Right lobe of liver (tissue), 6 donors: ENCODE results near the gene HSPG2. TPM values are rescaled to one million over a fixed set of nuclear protein-coding genes. Genes with fewer than 3 reads are reported as not detected.

Experiments used
- ATAC-seq, 4 donors: fragments of 200-7000 bp; cut with Tn5 transposase; one replicate each; pipeline ENCODE4 v1.9.1; 2020; ENCODE audit warnings: mild to moderate bottlenecking in 4 of 4, moderate library complexity in 4 of 4
- DNase-seq, 3 donors: peaks; one replicate each; pipeline ENCODE4 v3.0.0-alpha.2; 2020
- H3K27ac ChIP-seq, 3 donors: fragments of 200-600 bp; one replicate each; pipeline ENCODE4 v1.8.0; 2022
- H3K27me3 ChIP-seq, 2 donors: fragments of 200-600 bp; one replicate each; pipeline ENCODE4 v1.8.0; 2022
- H3K36me3 ChIP-seq, 4 donors: fragments of 200-600 bp; sonication (generic) in 1 of 4; one replicate each; pipeline versions ENCODE4 v1.5.1 to v1.8.0; 2017 to 2022; ENCODE audit warnings: control low read depth in 1 of 4
- H3K4me1 ChIP-seq, 4 donors: fragments of 200-600 bp; sonication (generic) in 1 of 4; one replicate each; pipeline versions ENCODE4 v1.5.1 to v1.8.0; 2017 to 2022; ENCODE audit warnings: control low read depth in 1 of 4
- H3K4me3 ChIP-seq, 3 donors: fragments of 200-600 bp; one replicate each; pipeline ENCODE4 v1.8.0; 2022
- H3K9me3 ChIP-seq, 4 donors: fragments of 200-600 bp; sonication (generic) in 1 of 4; one replicate each; pipeline versions ENCODE4 v1.5.1 to v1.8.0; 2017 to 2022; ENCODE audit warnings: control low read depth in 1 of 4
- POLR2A ChIP-seq: fragments of 450-650 bp; IDR thresholded peaks from one replicate; pipeline ENCODE4 v1.6.1; 2017; ENCODE audit warnings: antibody characterized with exemption, mild to moderate bottlenecking
- WGBS: methylation state at CpG from one replicate; pipeline ENCODE4 v1.1.6; 2018; ENCODE audit warnings: low coverage, low lambda C conversion rate; ENCODE audit not compliant: insufficient coverage; ENCODE audit errors: missing lambda C conversion rate; 5-methylcytosine and 5-hydroxymethylcytosine counted together
- intact Hi-C, 2 donors: fragments of 100-400 bp; cut with DNase I; formaldehyde crosslinking; loops; one replicate each; pipeline versions ENCODE4 v1.11.2 to v1.14.1; 2022
- total RNA-seq, 6 experiments: library from RNA; depleted of rRNA in 2 of 6; stranded (reverse); fragments of >200 nt in 2 of 6; fragmentation: NEBNext Ultra II Directional in 3 of 6; extraction: Animal tissue kit (Norgen Biotek cat#: 25700) in 3 of 6; gene quantifications; one replicate each; pipeline versions ENCODE4 v1.1.0 to v1.2.4, GENCODE V29; 2016 to 2023
- TF ChIP-seq, protein P1 (sequence below), 4 donors: fragments of 200-600 bp in 3 of 4; fragments of 450-650 bp in 1 of 4; IDR thresholded peaks; one replicate each; pipeline versions ENCODE4 v1.5.1 to v1.8.0; 2016 to 2022; ENCODE audit warnings: antibody characterized with exemption in 4 of 4, mild to moderate bottlenecking in 2 of 4
- donor health status: DM: no; HTN: yes; CAD: no.
- donor health status: DM: no; HTN: no; CAD: no.
- donor health status: DM: no; HTN: no; CAD: no.
- donor health status: DM: no; HTN: yes; CAD: no.
- donor health status: DM: no; HTN: yes; CAD: no.

HSPG2 gene
- total RNA-seq, 6 experiments from 2014 or later, result 31.3 to 90.9 (median 43.7) TPM

DNA sequence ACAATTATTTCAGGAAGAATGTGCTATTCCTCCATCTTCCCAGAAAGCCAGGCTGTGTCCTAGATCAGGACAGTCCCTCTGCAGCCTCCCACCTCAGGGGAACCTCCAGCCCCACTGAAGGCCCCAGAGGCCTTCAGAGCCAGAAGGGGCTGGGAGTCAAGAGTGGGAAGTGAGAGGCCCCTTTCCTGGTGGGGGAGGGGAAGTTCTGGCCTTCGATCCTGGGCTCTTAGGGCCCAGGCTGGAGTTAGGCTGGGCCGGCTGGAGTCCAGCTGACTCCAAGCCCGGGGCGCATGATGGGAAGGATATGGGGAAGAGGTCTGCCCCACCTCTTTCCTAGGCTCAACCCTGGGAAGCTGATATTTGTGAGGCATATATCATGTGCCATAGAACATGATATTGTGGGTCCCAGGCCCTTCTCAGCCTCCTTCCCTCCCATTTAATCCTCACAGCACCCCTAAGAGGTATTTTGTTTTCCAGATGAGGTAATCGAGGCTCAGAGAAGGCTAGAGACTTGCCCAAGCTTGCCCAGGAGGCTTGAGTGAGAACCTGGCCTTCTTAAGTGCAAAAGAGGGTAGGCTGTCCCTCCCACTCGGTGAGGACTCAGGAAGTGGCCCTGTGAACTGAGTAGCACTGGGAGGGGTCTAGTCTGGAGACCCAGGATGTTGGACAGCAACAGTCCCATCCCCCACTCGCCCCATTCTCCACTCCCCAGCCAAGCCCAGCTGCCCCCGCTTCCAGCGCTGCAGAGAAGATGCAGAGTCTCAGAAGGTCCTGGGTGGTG is 18.6 kb upstream of the HSPG2 start:
- H3K36me3 ChIP-seq, result no peaks in the 10 kb centered on the region
- no peak overlapping the region for H3K4me3 ChIP-seq
- no peak overlapping the region for H3K27ac ChIP-seq
- no peaks in the 10 kb centered on the region for H3K9me3 ChIP-seq
- 72% methylated on average over 7 of the region's 9 CpGs for WGBS
- DNase-seq (peak in 1 of 3 donors; percentile 45), ATAC-seq (no peak)
- peaks cover 0 to 10% (median 0%) of the 10 kb centered on the region in 4 donors for H3K4me1 ChIP-seq
- intact Hi-C loops, result no loop called here
- no peak for TF ChIP-seq POLR2A
- TF ChIP-seq, protein P1, sequence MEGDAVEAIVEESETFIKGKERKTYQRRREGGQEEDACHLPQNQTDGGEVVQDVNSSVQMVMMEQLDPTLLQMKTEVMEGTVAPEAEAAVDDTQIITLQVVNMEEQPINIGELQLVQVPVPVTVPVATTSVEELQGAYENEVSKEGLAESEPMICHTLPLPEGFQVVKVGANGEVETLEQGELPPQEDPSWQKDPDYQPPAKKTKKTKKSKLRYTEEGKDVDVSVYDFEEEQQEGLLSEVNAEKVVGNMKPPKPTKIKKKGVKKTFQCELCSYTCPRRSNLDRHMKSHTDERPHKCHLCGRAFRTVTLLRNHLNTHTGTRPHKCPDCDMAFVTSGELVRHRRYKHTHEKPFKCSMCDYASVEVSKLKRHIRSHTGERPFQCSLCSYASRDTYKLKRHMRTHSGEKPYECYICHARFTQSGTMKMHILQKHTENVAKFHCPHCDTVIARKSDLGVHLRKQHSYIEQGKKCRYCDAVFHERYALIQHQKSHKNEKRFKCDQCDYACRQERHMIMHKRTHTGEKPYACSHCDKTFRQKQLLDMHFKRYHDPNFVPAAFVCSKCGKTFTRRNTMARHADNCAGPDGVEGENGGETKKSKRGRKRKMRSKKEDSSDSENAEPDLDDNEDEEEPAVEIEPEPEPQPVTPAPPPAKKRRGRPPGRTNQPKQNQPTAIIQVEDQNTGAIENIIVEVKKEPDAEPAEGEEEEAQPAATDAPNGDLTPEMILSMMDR (IDR thresholded peaks at IDR 0.05), result no peak
- H3K27me3 ChIP-seq, result no peaks in the 10 kb centered on the region

DNA sequence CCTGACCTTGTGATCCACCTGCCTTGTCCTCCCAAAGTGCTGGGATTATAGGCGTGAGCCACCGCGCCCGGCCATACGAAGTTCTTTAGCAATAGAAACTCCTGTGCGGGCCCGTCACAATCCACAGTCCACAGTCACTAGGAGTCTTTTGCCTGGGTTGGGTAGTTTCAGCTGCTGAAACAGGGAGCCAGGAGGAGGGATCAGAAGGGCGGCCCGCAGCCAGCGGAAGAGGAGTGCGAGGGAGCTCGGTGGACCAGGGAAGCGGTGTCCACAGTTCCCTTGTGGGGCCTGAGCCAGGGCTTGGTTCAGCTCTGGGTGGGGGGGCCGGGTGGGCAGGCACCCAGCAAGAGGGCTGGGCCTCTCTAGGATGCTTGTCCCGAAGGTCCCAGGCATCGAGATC is 17.9 kb upstream of the HSPG2 start:
- no peak for TF ChIP-seq POLR2A
- TF ChIP-seq, protein P1 (IDR thresholded peaks at IDR 0.05), result no peak
- no peaks in the 10 kb centered on the region for H3K9me3 ChIP-seq
- H3K4me3 ChIP-seq, result no peak overlapping the region
- H3K36me3 ChIP-seq, result no peaks in the 10 kb centered on the region
- DNase-seq (peak in 1 of 3 donors; percentile 42), ATAC-seq (no peak)
- H3K27me3 ChIP-seq, result no peaks in the 10 kb centered on the region
- 77% methylated on average over 9 of the region's 16 CpGs for WGBS
- no peak overlapping the region for H3K27ac ChIP-seq
- intact Hi-C loops, result no loop called here
- peaks cover 0 to 10% (median 0%) of the 10 kb centered on the region in 4 donors for H3K4me1 ChIP-seq

DNA sequence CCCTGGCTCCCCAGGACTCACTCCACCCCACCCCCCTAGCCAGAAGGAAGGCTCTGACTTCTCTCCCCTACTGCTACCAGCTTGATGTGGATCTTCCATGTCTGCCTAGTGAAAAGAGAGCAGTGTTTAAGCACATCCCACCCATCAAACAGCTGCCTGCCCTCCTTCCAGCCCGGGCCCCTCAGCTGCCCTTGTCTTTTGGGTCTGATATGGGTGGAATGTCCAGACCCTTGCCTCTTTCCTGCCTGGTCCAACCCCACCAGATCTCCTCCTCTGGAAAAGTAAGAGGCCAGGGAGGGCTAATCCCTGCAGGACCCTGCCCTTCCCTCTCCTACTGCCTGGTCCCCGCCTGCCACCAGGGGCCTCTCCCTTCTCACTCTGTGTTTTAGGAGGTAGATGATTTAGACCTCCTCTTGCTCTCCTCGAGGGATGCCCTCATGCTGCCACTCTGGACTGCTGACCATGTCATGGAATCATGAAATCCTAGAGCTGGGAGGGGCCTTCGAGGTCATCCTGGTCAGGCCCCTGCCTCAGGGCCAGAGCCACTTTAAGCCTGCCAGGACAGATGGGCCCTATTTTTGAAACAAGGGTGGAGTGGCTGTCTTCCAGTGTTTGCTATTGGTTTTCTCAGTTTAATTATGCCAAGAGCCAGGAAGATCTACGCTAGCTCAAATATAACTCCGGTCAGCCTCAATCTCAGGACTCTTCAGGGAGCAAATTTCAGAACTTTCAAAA is 15.8 kb upstream of the HSPG2 start:
- Histone ChIP-seq H3K4me1 (peaks cover 0 to 10% (median 0%) of the 10 kb centered on the region in 4 donors), H3K27me3 (no peaks in the 10 kb centered on the region), H3K27ac (no peak overlapping the region), H3K4me3 (no peak overlapping the region), H3K36me3 (no peaks in the 10 kb centered on the region), H3K9me3 (no peaks in the 10 kb centered on the region)
- intact Hi-C loops, result no loop called here
- TF ChIP-seq POLR2A, result no peak
- TF ChIP-seq, protein P1 (IDR thresholded peaks at IDR 0.05), result no peak
- 92% methylated on average over 4 of the region's 6 CpGs for WGBS
- ATAC-seq (no peak), DNase-seq (no peak)

DNA sequence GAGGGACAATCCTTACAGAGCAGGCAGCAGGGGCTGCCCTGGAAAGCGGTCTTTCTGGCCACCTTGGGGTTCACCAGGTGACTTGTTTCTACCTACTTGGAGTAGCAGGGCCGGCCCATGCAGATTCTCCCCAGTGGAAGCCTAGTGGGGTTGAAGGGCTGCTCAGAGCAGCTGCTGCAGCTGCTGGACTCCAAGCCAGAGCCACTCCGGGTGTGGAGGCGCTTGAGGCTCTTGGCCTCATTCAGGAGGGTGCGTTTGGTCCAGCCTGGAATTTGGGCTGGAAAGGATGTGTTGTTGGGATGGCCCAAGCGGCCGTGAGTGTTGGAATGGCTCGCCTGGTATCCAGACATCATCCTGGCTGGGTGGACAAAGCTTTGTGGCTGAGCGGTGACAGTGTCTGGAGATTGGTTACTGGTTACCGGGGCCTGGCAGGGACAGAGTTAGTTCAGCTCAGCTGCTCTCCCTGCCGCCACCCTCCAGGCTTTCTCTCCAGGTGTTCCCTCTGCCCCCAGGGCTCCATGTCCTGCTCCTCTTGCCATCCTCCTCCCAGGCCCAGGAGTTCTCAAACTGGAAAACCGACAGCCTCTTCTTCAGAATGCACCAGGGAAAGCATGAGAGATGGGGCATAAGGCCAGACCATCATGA is 14.2 kb upstream of the HSPG2 start:
- no peaks in the 10 kb centered on the region for H3K9me3 ChIP-seq
- H3K27me3 ChIP-seq, result no peaks in the 10 kb centered on the region
- DNase-seq, result no peak
- H3K27ac ChIP-seq, result no peak overlapping the region
- 54% methylated on average over 3 of the region's 12 CpGs for WGBS
- no peak for ATAC-seq
- H3K36me3 ChIP-seq, result no peaks in the 10 kb centered on the region
- intact Hi-C loops, result no loop called here
- H3K4me3 ChIP-seq, result no peak overlapping the region
- TF ChIP-seq, protein P1 (IDR thresholded peaks at IDR 0.05), result no peak
- TF ChIP-seq POLR2A, result no peak
- peaks cover 0 to under 1% (median 0%) of the 10 kb centered on the region in 4 donors for H3K4me1 ChIP-seq
